Measurements from ENCODE around the gene KLF11.

DNA sequence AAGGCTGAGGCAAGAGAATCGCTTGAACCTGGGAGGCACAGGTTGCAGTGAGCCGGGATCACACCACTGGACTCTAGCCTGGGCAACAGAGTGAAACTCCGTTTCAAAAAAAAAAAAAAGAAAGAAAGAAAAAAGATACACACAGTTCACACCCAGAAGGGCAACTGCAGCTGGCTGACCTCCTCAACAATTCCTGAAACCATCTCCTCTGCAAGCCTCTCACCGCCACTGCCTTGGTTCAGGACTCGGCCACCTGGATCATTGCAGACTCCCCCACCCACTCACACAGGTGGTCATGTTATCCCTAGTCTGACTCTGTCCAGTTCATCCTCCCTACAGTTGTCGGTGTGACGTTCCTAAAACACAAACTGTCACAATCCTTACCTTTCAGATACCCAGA is 34.7 kb downstream of the KLF11 start:
- TF ChIP-seq, protein P1, sequence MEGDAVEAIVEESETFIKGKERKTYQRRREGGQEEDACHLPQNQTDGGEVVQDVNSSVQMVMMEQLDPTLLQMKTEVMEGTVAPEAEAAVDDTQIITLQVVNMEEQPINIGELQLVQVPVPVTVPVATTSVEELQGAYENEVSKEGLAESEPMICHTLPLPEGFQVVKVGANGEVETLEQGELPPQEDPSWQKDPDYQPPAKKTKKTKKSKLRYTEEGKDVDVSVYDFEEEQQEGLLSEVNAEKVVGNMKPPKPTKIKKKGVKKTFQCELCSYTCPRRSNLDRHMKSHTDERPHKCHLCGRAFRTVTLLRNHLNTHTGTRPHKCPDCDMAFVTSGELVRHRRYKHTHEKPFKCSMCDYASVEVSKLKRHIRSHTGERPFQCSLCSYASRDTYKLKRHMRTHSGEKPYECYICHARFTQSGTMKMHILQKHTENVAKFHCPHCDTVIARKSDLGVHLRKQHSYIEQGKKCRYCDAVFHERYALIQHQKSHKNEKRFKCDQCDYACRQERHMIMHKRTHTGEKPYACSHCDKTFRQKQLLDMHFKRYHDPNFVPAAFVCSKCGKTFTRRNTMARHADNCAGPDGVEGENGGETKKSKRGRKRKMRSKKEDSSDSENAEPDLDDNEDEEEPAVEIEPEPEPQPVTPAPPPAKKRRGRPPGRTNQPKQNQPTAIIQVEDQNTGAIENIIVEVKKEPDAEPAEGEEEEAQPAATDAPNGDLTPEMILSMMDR (IDR thresholded peaks at IDR 0.05) = no peak
- no peak for TF ChIP-seq POLR2A (IDR thresholded peaks at IDR 0.05)

Measured in vagina (tissue), 2 donors.